ENCODE data around the gene PPP2R1A.

Gene PPP2R1A

GRCh38 chr19:52227196-52227940 lies 37.5 kb downstream of the PPP2R1A start:
- in situ Hi-C loops (cut with HindIII; ENCODE audit: low sequenced_read_pairs) = no loop called here
- DNase-seq (ENCODE audit: low read depth, low spot score) = no peak
- TF ChIP-seq CTCF (IDR thresholded peaks at IDR 0.05; ENCODE audit: low read depth, low read length) = no peak
- no peak overlapping the region for H3K4me3 ChIP-seq (ENCODE audit: low read depth, low read length)

DNA sequence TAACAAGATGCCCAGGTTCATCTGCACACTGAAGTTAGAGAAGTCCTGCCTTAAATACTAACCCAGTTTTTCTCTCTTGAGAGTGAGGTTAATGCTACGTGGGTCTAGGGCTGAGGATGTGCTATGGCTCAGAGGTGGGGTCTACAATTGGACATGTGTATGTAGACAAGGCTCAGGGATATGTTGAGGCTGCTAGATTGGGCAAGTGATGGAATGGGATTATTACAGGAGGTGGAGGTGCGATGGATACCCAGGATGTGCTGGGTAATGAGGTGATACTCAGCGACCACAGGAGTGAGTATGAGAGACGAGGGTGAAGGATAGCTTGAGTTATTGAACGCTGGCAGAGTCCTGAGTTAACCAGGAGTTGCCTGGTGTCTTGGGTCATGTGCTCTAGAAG lies 38.1 kb downstream of the PPP2R1A start:
- no peak overlapping the region for H3K4me3 ChIP-seq (ENCODE audit: low read depth, low read length)
- DNase-seq (ENCODE audit: low read depth, low spot score) = no peak
- in situ Hi-C loops (cut with HindIII; ENCODE audit: low sequenced_read_pairs) = no loop called here
- TF ChIP-seq CTCF (IDR thresholded peaks at IDR 0.05; ENCODE audit: low read depth, low read length) = no peak

DNA sequence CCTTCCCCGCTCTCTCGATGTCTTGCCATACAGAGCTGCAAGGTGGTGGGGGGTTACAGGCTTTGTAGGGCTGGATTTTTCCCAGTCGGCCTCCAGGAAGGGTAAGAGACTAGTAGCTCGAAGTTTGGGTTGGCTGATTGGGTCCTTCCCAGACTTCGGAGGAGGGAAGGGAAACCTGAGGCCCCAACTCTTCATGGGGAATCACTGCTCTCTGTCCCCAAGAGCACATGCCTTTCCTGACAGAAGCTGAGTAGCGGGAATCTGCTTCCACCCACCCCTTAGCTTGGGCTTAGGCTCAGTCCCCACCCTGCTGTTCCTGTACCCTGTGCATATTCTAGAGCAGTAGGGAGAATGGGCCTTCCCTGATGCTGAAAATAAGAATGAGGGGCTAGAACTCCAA lies 39.7 kb downstream of the PPP2R1A start:
- in situ Hi-C loops (cut with HindIII; ENCODE audit: low sequenced_read_pairs) = no loop called here
- no peak overlapping the region for H3K4me3 ChIP-seq (ENCODE audit: low read depth, low read length)
- no peak for TF ChIP-seq CTCF (IDR thresholded peaks at IDR 0.05; ENCODE audit: low read depth, low read length)
- DNase-seq (ENCODE audit: low read depth, low spot score) = no peak

- no peak for DNase-seq (ENCODE audit: low read depth, low spot score)
- no peak for TF ChIP-seq CTCF (IDR thresholded peaks at IDR 0.05; ENCODE audit: low read depth, low read length)
- no peak overlapping the region for H3K4me3 ChIP-seq (ENCODE audit: low read depth, low read length)
- in situ Hi-C loops (cut with HindIII; ENCODE audit: low sequenced_read_pairs) = no loop called here
Measured at GRCh38 chr19:52230685-52231084, 40.8 kb downstream of the PPP2R1A start.

DNA sequence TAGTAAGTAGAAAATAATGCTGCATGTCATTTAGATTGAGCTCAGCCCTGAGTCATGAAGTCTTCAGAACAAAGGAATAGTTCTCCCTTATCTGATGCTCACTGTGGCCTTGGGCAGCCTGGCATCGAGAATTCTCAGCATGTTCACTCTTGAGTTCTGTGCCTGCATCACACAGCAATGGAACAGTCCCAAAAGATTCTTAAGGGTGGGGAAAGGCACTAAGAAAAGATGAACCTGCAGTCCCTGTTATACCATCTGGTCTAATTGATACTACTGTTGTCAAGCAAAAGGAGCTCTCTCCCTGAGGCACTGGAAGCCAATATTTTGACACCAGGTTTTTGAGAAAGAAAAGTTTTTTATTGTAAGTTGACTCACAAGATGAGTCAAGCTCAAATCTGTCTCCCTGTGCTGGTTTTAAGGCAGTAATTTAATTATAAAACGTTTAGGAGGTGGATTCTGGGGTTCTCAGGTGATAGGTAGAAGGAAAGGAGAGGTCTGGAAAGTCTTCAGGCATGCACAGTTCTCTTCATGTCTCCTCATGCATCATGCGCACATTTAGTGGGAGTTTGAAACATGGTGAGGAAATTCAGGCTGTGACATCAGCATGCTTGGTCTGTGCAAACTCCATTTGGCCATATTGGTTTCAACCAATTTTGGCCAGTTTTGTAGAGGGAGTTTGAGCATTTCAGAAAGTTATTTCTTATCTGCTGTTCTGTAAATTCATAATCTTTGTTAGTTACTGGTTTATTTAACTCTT lies 41.5 kb downstream of the PPP2R1A start:
- in situ Hi-C loops (cut with HindIII; ENCODE audit: low sequenced_read_pairs) = no loop called here
- DNase-seq (ENCODE audit: low read depth, low spot score) = no peak
- H3K4me3 ChIP-seq (ENCODE audit: low read depth, low read length) = no peak overlapping the region
- no peak for TF ChIP-seq CTCF (IDR thresholded peaks at IDR 0.05; ENCODE audit: low read depth, low read length)

DNA sequence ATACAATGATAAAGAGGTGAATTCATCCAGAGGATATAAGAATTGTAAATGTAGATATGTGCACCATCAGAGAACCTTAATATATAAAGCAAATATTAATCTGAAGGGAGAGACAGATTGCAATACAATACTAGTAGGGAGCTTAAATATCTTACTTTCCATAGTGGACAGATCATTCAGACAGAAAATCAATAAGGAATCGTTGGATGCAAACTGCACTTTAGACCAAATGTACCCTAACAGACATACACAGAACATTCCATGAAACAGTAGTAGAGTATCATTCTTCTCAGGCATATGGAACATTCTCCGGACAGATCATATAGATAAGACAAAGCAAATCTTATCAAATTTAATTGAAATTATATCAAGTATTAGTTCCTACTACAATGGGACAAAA lies 44.6 kb downstream of the PPP2R1A start:
- no peak for DNase-seq (ENCODE audit: low read depth, low spot score)
- no peak for TF ChIP-seq CTCF (IDR thresholded peaks at IDR 0.05; ENCODE audit: low read depth, low read length)
- no peak overlapping the region for H3K4me3 ChIP-seq (ENCODE audit: low read depth, low read length)
- in situ Hi-C loops (cut with HindIII; ENCODE audit: low sequenced_read_pairs) = no loop called here
